SHP77 (cell line): ENCODE measurements around the gene ALPI.
A peak's percentile ranks its signal among the peaks of the same experiment; 100 is the strongest.
"Not testable (repeated sequence)": the region's sequence is repeated elsewhere in the genome, so short reads cannot be mapped to it uniquely, and the experiment has no call there.

Source experiments
- DNase-seq, 2 experiments: peaks; one replicate each; lab custom pipeline; 2025; lab: John Stamatoyannopoulos, UW

The ALPI gene

GRCh38 chr2:232441922-232442321, 14.0 kb upstream of the ALPI start:
- DNase-seq: not testable (repeated sequence)

GRCh38 chr2:232442431-232442830, 13.5 kb upstream of the ALPI start:
- DNase-seq: not testable (repeated sequence)

GRCh38 chr2:232443047-232443446, 12.9 kb upstream of the ALPI start:
- not testable (repeated sequence) for DNase-seq

GRCh38 chr2:232443669-232444408, 12.1 kb upstream of the ALPI start:
- not testable (repeated sequence) for DNase-seq

GRCh38 chr2:232444409-232445148, 11.4 kb upstream of the ALPI start:
- DNase-seq: peak; percentile 47 to 63

GRCh38 chr2:232445149-232445885, 10.6 kb upstream of the ALPI start:
- DNase-seq: not testable (repeated sequence)

- not testable (repeated sequence) for DNase-seq
Observed at GRCh38 chr2:232446266-232446777, 9.6 kb upstream of the ALPI start.

GRCh38 chr2:232447091-232447620, 8.8 kb upstream of the ALPI start:
- DNase-seq: no peak

GRCh38 chr2:232447638-232448303, 8.2 kb upstream of the ALPI start:
- no peak for DNase-seq

GRCh38 chr2:232448304-232448690, 7.7 kb upstream of the ALPI start:
- DNase-seq: no peak

- peak in 1 of 2 experiments; percentile 44 for DNase-seq
Observed at GRCh38 chr2:232449964-232450363, 6.0 kb upstream of the ALPI start.

GRCh38 chr2:232451645-232452044, 4.3 kb upstream of the ALPI start:
- not testable (repeated sequence) for DNase-seq

- no peak for DNase-seq
Observed at GRCh38 chr2:232454630-232455029, 1.3 kb upstream of the ALPI start.

- no peak for DNase-seq
Observed at GRCh38 chr2:232456296-232457120, 555 bp downstream of the ALPI start.

- DNase-seq: no peak
Observed at GRCh38 chr2:232457121-232458011, 1.4 kb downstream of the ALPI start.

- DNase-seq: no peak
Observed at GRCh38 chr2:232458051-232458660, 2.2 kb downstream of the ALPI start.

GRCh38 chr2:232458661-232459418, 2.9 kb downstream of the ALPI start:
- DNase-seq: no peak

GRCh38 chr2:232459419-232460035, 3.6 kb downstream of the ALPI start:
- no peak for DNase-seq
